Neural progenitor cell (in vitro differentiated cells): ENCODE results near the gene SMAD2. TPM values are rescaled to one million over a fixed set of nuclear protein-coding genes. Genes with fewer than 3 reads are reported as not detected.
"Not testable (repeated sequence)": the region's sequence is repeated elsewhere in the genome, so short reads cannot be mapped to it uniquely, and the experiment has no call there.

Experiments
- DNase-seq: peaks from one replicate; pipeline ENCODE4 v3.0.0-alpha.2; 2016; ENCODE audit warnings: low spot score
- H2AFZ ChIP-seq: fragments of 200-600 bp; sonication (generic); replicated peaks from 2 replicates; pipeline ENCODE4 v1.6.1; 2016; ENCODE audit warnings: antibody characterized with exemption
- H3F3A ChIP-seq: fragments of 200-600 bp; sonication (generic); 2 replicates; pipeline ENCODE4 v1.6.1; 2016; ENCODE audit warnings: antibody characterized with exemption, low read depth
- H3K27ac ChIP-seq: fragments of 200-600 bp; sonication (generic); 2 replicates; pipeline ENCODE4 v1.5.1; 2016; ENCODE audit warnings: mild to moderate bottlenecking
- H3K27me3 ChIP-seq: fragments of 200-600 bp; sonication (generic); 2 replicates; pipeline ENCODE4 v1.6.1; 2016; ENCODE audit warnings: mild to moderate bottlenecking, moderate library complexity
- H3K36me3 ChIP-seq: fragments of 200-600 bp; sonication (generic); 2 replicates; pipeline ENCODE4 v1.5.1; 2016
- H3K4me1 ChIP-seq: fragments of 200-600 bp; sonication (generic); 2 replicates; pipeline ENCODE4 v1.6.1; 2016; ENCODE audit warnings: mixed run types
- H3K4me2 ChIP-seq: fragments of 200-600 bp; sonication (generic); 2 replicates; pipeline ENCODE4 v1.6.1; 2016
- H3K4me3 ChIP-seq: fragments of 200-600 bp; sonication (generic); 2 replicates; pipeline ENCODE4 v1.5.1; 2016
- H3K79me2 ChIP-seq: fragments of 200-600 bp; sonication (generic); 2 replicates; pipeline ENCODE4 v1.6.1; 2016; ENCODE audit warnings: low read depth
- H3K9ac ChIP-seq: fragments of 200-600 bp; sonication (generic); 2 replicates; pipeline ENCODE4 v1.6.1; 2016
- H3K9me3 ChIP-seq: fragments of 200-600 bp; sonication (generic); 2 replicates; pipeline ENCODE4 v1.5.1; 2016; ENCODE audit warnings: low read depth
- H4K20me1 ChIP-seq: fragments of 200-600 bp; sonication (generic); 2 replicates; pipeline ENCODE4 v1.6.1; 2016; ENCODE audit warnings: low read depth
- H3K27ac Mint-ChIP-seq: 3 replicates; pipeline ENCODE4 v1.8.0; 2021; ENCODE audit warnings: mixed read lengths
- H3K27me3 Mint-ChIP-seq: 2 replicates; pipeline ENCODE4 v1.8.0; 2022; ENCODE audit warnings: low read depth, mild to moderate bottlenecking, inconsistent platforms, moderate library complexity, mixed read lengths; ENCODE audit not compliant: insufficient read depth
- H3K36me3 Mint-ChIP-seq: 3 replicates; pipeline ENCODE4 v1.8.0; 2021; ENCODE audit warnings: mixed read lengths
- H3K4me1 Mint-ChIP-seq: 3 replicates; pipeline ENCODE4 v1.8.0; 2021; ENCODE audit warnings: mixed read lengths
- H3K4me3 Mint-ChIP-seq: 3 replicates; pipeline ENCODE4 v1.8.0; 2021; ENCODE audit warnings: mild to moderate bottlenecking, moderate library complexity, mixed read lengths
- H3K9me3 Mint-ChIP-seq: 3 replicates; pipeline ENCODE4 v1.8.0; 2020; ENCODE audit warnings: mixed read lengths
- EZH2 ChIP-seq: fragments of 200-600 bp; sonication (generic); IDR thresholded peaks from 2 replicates; pipeline ENCODE4 v1.6.1; 2017; ENCODE audit warnings: antibody characterized with exemption, mild to moderate bottlenecking, moderate library complexity
- EZH2phosphoT487 ChIP-seq: fragments of 200-600 bp; sonication (generic); IDR thresholded peaks from 2 replicates; pipeline ENCODE4 v1.6.1; 2017; ENCODE audit warnings: antibody characterized with exemption
- total RNA-seq: library from RNA; depleted of rRNA; stranded (reverse); fragments of >200 nt; gene quantifications from 2 replicates; pipeline ENCODE4 v1.2.3, GENCODE V29; 2015; ENCODE audit warnings: low replicate concordance
- TF ChIP-seq, protein P1 (sequence below): fragments of 200-600 bp; sonication (generic); IDR thresholded peaks from 2 replicates; pipeline ENCODE4 v1.5.1; 2017; ENCODE audit warnings: antibody characterized with exemption, mild to moderate bottlenecking

SMAD2 gene
- total RNA-seq, 1 donor from 2014 or later, result 233 TPM

DNA sequence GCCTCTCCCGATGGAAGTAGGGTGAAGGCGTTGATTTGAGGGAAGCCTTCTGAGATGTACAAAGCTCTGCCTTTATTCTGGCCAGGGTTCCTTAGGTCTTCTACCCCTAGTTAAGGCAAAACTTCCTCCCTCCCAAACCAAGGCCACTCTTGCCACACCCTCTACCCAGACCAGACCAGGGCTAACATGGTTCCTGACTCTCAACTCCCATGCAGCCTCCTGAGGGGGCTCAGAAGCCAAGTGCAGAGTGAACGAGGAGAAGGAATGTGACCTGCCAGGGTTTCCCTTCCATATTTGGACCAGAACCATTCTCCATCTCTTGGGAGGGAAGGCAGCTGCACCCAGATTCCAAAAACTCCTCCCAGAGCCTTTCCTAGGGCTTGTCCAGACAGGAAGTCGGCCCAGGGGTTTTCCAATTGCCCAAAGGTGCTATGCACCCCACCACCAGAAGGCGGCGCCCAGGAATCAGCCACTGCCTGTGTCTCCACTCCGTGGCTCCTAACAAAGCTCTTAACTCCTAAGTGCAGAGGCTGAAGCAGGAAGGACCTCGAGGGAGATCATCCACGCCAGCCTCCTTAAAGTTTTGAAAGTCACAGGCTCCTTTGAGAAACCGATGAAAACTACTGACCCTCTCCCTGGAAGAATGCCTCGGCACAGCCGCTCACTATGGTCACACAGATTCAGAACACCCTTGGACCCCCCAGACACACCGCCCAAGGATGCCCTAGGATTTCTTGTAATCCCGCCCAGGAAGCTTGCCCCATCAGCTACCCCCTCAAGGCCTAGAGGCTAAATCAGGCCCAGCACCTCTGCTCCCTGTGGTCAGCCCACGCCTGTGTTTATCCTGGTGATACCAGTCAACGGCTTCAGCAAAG, 157.8 kb downstream of the SMAD2 start:
- no peak for TF ChIP-seq EZH2phosphoT487
- TF ChIP-seq, protein P1, sequence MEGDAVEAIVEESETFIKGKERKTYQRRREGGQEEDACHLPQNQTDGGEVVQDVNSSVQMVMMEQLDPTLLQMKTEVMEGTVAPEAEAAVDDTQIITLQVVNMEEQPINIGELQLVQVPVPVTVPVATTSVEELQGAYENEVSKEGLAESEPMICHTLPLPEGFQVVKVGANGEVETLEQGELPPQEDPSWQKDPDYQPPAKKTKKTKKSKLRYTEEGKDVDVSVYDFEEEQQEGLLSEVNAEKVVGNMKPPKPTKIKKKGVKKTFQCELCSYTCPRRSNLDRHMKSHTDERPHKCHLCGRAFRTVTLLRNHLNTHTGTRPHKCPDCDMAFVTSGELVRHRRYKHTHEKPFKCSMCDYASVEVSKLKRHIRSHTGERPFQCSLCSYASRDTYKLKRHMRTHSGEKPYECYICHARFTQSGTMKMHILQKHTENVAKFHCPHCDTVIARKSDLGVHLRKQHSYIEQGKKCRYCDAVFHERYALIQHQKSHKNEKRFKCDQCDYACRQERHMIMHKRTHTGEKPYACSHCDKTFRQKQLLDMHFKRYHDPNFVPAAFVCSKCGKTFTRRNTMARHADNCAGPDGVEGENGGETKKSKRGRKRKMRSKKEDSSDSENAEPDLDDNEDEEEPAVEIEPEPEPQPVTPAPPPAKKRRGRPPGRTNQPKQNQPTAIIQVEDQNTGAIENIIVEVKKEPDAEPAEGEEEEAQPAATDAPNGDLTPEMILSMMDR, result peak; percentile 76
- no peaks in the 10 kb centered on the region for H3K27me3 ChIP-seq
- no peaks in the 10 kb centered on the region for H4K20me1 ChIP-seq
- no peak overlapping the region for H3K4me3 ChIP-seq
- H3K4me1 Mint-ChIP-seq, result peaks cover 11% of the 10 kb centered on the region
- no peak overlapping the region for H3K4me3 Mint-ChIP-seq
- H3K27ac ChIP-seq, result no peak overlapping the region
- no peak overlapping the region for H3K4me2 ChIP-seq
- H3K27me3 Mint-ChIP-seq, result peaks cover 9% of the 10 kb centered on the region
- DNase-seq, result peak; percentile 64
- peak overlapping the region; percentile 90 for H2AFZ ChIP-seq
- H3K9me3 ChIP-seq, result no peaks in the 10 kb centered on the region
- peaks cover 4% of the 10 kb centered on the region for H3K9me3 Mint-ChIP-seq
- no peak overlapping the region for H3K9ac ChIP-seq
- peak overlapping the region; percentile 69 for H3K27ac Mint-ChIP-seq
- no peaks in the 10 kb centered on the region for H3K79me2 ChIP-seq
- H3K36me3 Mint-ChIP-seq, result no peaks in the 10 kb centered on the region
- H3F3A ChIP-seq, result no peaks in the 10 kb centered on the region
- H3K4me1 ChIP-seq, result peaks cover 4% of the 10 kb centered on the region
- H3K36me3 ChIP-seq, result no peaks in the 10 kb centered on the region

DNA sequence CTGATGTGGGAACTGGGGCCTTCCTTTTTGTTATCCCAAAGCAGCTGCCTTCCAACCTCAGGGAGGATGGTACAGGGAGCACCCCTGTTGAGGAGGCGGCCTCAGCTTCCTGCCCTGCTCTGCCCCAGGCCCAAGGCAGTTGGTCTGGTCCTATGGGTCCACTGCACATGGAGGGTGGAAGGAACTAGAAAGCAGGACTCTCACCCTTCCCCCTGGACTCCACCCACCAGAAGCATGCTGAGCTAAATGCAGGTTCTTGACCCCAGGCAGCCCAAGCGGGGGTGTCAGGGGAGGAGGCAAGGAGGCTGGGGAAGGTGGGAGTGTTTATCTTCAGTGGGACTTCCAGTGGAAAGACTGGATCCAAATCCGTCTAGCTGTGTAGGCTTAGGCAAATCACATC, 158.5 kb downstream of the SMAD2 start:
- H3K79me2 ChIP-seq, result no peaks in the 10 kb centered on the region
- peaks cover 7% of the 10 kb centered on the region for H3K4me1 ChIP-seq
- no peak overlapping the region for H3K4me3 Mint-ChIP-seq
- H2AFZ ChIP-seq, result peak overlapping the region; percentile 90
- no peaks in the 10 kb centered on the region for H3K36me3 ChIP-seq
- no peak overlapping the region for H3K9ac ChIP-seq
- H3K27ac ChIP-seq, result no peak overlapping the region
- no peaks in the 10 kb centered on the region for H3K36me3 Mint-ChIP-seq
- DNase-seq, result no peak
- H3K27me3 Mint-ChIP-seq, result peaks cover 9% of the 10 kb centered on the region
- no peaks in the 10 kb centered on the region for H3K27me3 ChIP-seq
- no peak overlapping the region for H3K4me2 ChIP-seq
- TF ChIP-seq EZH2, result no peak
- TF ChIP-seq, protein P1, result no peak
- TF ChIP-seq EZH2phosphoT487, result no peak
- peaks cover 15% of the 10 kb centered on the region for H3K4me1 Mint-ChIP-seq
- H4K20me1 ChIP-seq, result no peaks in the 10 kb centered on the region
- peaks cover 4% of the 10 kb centered on the region for H3K9me3 Mint-ChIP-seq
- no peaks in the 10 kb centered on the region for H3K9me3 ChIP-seq
- no peak overlapping the region for H3K4me3 ChIP-seq
- no peaks in the 10 kb centered on the region for H3F3A ChIP-seq
- H3K27ac Mint-ChIP-seq, result no peak overlapping the region

DNA sequence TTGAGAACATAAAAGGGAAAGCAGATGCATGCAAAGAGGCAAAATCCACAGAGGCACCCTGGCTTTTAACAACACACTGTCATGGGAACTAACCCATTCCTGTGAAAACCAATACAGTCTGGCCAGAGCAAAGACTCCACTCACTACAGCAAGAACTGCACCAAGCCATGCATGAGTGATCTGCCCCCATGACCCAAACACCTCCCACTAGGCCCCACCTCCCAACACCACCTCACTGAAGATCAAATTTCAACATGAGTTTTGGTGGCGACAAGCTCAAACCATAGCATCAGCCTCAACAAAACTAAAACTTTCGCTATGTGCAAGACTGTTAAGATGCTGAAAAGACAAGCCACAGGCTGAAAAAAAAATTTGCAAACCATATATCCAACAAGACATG, 162.8 kb downstream of the SMAD2 start:
- no peaks in the 10 kb centered on the region for H3K36me3 ChIP-seq
- no peak overlapping the region for H3K9ac ChIP-seq
- H3K27me3 ChIP-seq, result no peaks in the 10 kb centered on the region
- H3K4me1 ChIP-seq, result peaks cover 7% of the 10 kb centered on the region
- no peak overlapping the region for H2AFZ ChIP-seq
- no peak overlapping the region for H3K4me3 ChIP-seq
- H3K36me3 Mint-ChIP-seq, result no peaks in the 10 kb centered on the region
- H3K4me1 Mint-ChIP-seq, result peaks cover 15% of the 10 kb centered on the region
- no peak overlapping the region for H3K4me3 Mint-ChIP-seq
- H3K27ac Mint-ChIP-seq, result no peak overlapping the region
- H3F3A ChIP-seq, result no peaks in the 10 kb centered on the region
- H3K9me3 ChIP-seq, result no peaks in the 10 kb centered on the region
- H4K20me1 ChIP-seq, result no peaks in the 10 kb centered on the region
- peaks cover 5% of the 10 kb centered on the region for H3K27me3 Mint-ChIP-seq
- peak overlapping the region; percentile 25 for H3K4me2 ChIP-seq
- TF ChIP-seq EZH2 (no peak), EZH2phosphoT487 (no peak)
- TF ChIP-seq, protein P1, result no peak
- DNase-seq, result no peak
- no peak overlapping the region for H3K27ac ChIP-seq
- H3K9me3 Mint-ChIP-seq, result peaks cover under 1% of the 10 kb centered on the region
- H3K79me2 ChIP-seq, result no peaks in the 10 kb centered on the region

DNA sequence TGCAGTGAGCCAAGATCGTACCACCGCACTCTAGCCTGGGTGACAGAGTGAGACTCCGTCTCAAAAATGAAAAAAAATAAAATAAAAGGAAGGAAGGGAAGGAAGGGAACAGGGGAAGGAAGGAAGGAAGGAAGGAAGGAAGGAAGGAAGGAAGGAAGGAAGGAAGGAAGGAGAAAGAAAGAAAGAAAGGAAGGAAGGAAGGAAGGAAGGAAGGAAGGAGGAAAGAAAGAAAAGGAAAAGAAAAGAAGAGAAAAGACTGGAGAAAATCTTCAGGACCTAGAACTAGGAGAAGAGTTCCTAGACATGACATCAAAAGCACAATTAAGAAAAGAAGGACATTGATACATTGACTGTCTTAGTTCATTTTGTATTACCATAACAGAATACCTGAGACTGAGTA, 163.3 kb downstream of the SMAD2 start:
- H3K4me3 Mint-ChIP-seq, H3K9me3 Mint-ChIP-seq, H3K36me3 Mint-ChIP-seq, H3K79me2 ChIP-seq, H3K27ac ChIP-seq, H3F3A ChIP-seq, H3K9ac ChIP-seq, H3K4me3 ChIP-seq, H3K9me3 ChIP-seq, DNase-seq, H3K4me1 ChIP-seq, H4K20me1 ChIP-seq, H3K27me3 Mint-ChIP-seq, H2AFZ ChIP-seq, H3K27me3 ChIP-seq, H3K27ac Mint-ChIP-seq, H3K36me3 ChIP-seq: not testable (repeated sequence)
- peak overlapping the region; percentile 25 for H3K4me2 ChIP-seq
- H3K4me1 Mint-ChIP-seq, result peaks cover 15% of the 10 kb centered on the region
